ENCODE results near the gene MAD1L1.
"Not testable (repeated sequence)": the region's sequence is repeated elsewhere in the genome, so short reads cannot be mapped to it uniquely, and the experiment has no call there.

MAD1L1 gene

GRCh38 chr7:1865571-1866255 lies 367.0 kb downstream of the MAD1L1 start:
- DNase-seq: no peak

- no peak for DNase-seq
Observed at GRCh38 chr7:1865000-1865555, 367.7 kb downstream of the MAD1L1 start.

GRCh38 chr7:1864161-1864940 lies 368.4 kb downstream of the MAD1L1 start:
- no peak for DNase-seq

GRCh38 chr7:1863091-1863900 lies 369.4 kb downstream of the MAD1L1 start:
- DNase-seq: no peak

GRCh38 chr7:1862560-1862959 lies 370.2 kb downstream of the MAD1L1 start:
- DNase-seq: no peak

- no peak for DNase-seq
Observed at GRCh38 chr7:1861799-1862458, 370.8 kb downstream of the MAD1L1 start.

GRCh38 chr7:1860881-1861798 lies 371.6 kb downstream of the MAD1L1 start:
- DNase-seq: not testable (repeated sequence)

GRCh38 chr7:1859266-1860035 lies 373.3 kb downstream of the MAD1L1 start:
- DNase-seq: no peak

- DNase-seq: no peak
Observed at GRCh38 chr7:1858435-1859265, 374.1 kb downstream of the MAD1L1 start.

GRCh38 chr7:1857487-1858421 lies 375.0 kb downstream of the MAD1L1 start:
- no peak for DNase-seq

- DNase-seq: no peak
Observed at GRCh38 chr7:1856888-1857441, 375.8 kb downstream of the MAD1L1 start.

- no peak for DNase-seq
Observed at GRCh38 chr7:1856161-1856887, 376.4 kb downstream of the MAD1L1 start.

- no peak for DNase-seq
Observed at GRCh38 chr7:1855725-1856160, 377.0 kb downstream of the MAD1L1 start.

- DNase-seq: no peak
Observed at GRCh38 chr7:1854866-1855724, 377.6 kb downstream of the MAD1L1 start.

GRCh38 chr7:1853986-1854865 lies 378.5 kb downstream of the MAD1L1 start:
- no peak for DNase-seq

Data from NCI-H1417 treated with DMSO at 0.1 percent for 48 hours (cell line).